ENCODE measurements around the gene FAM210B. TPM values are rescaled to one million over a fixed set of nuclear protein-coding genes. Genes with fewer than 3 reads are reported as not detected.

Gene FAM210B
- total and polyA plus RNA-seq, 9 of the 15 experiments (the other 6 are each of a cell fraction or from before 2014, with no cell fraction given) = 12.1 to 87.3 (median 47.6) TPM

DNA sequence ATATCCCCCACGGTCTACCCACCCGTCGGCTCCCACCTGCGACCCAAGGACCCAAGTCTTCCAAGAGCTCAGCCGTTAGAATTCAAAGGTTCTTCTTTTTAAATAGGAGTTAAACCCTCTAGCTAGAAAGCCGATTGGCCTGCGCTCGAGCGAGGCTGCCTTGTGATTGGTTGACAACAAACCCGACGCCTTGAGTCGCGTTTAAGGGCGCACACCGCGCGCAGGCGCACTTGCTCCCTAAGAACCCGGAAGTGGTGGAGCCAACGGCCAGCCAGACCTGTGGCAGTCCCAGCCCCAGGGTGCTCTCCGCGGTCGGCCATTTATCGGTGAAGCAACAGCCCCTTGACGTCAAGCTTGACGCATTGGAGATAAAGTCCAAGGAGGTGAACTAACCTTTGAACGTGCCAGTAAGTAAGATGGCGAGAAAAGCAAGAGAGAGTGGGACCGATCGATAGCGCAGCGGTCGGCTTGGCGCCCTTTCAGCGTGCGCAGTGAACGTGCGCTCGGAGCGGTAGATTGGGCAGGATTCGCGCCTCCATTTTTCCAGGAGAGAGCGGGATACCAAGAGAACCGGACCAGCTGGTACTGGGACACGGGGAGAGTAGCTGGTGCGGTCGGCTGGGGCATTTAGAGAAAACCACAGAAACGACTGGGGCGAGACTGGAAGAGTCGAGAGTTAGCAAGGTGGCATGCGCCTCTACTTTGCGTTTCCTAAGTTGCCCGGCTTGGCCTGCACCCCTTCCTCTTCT is 33.5 kb downstream of the FAM210B start, which contains the start of the genes AURKA and CSTF1 (continued):
- no peak for TF ChIP-seq ZNF224 (CRISPR knock-in tag; IDR thresholded peaks at IDR 0.05)
- TF ChIP-seq TFE3 (CRISPR knock-in tag; IDR thresholded peaks at IDR 0.05) = no peak
- TF ChIP-seq, protein P1, sequence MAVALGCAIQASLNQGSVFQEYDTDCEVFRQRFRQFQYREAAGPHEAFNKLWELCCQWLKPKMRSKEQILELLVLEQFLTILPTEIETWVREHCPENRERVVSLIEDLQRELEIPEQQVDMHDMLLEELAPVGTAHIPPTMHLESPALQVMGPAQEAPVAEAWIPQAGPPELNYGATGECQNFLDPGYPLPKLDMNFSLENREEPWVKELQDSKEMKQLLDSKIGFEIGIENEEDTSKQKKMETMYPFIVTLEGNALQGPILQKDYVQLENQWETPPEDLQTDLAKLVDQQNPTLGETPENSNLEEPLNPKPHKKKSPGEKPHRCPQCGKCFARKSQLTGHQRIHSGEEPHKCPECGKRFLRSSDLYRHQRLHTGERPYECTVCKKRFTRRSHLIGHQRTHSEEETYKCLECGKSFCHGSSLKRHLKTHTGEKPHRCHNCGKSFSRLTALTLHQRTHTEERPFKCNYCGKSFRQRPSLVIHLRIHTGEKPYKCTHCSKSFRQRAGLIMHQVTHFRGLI (CRISPR knock-in tag; IDR thresholded peaks at IDR 0.05) = no peak
- TF ChIP-seq POLR2AphosphoS5 (IDR thresholded peaks at IDR 0.05; ENCODE audit: control insufficient read depth, insufficient read depth, low read depth, low read length) = peak; percentile 62
- TF ChIP-seq WHSC1 (IDR thresholded peaks at IDR 0.05; ENCODE audit: low read length) = no peak
- TF ChIP-seq ZSCAN32 (CRISPR knock-in tag; IDR thresholded peaks at IDR 0.05) = no peak
- peak; percentile 83 for TF ChIP-seq ATF3 (IDR thresholded peaks at IDR 0.05)
- TF ChIP-seq ATF3 (CRISPR knock-in tag; conservative IDR thresholded peaks at IDR 0.05) = no peak; the same call in 1 of the 2 replicates
- no peak for TF ChIP-seq KAT7 (CRISPR knock-in tag; IDR thresholded peaks at IDR 0.05; ENCODE audit: borderline replicate concordance)
- TF ChIP-seq, protein P2, sequence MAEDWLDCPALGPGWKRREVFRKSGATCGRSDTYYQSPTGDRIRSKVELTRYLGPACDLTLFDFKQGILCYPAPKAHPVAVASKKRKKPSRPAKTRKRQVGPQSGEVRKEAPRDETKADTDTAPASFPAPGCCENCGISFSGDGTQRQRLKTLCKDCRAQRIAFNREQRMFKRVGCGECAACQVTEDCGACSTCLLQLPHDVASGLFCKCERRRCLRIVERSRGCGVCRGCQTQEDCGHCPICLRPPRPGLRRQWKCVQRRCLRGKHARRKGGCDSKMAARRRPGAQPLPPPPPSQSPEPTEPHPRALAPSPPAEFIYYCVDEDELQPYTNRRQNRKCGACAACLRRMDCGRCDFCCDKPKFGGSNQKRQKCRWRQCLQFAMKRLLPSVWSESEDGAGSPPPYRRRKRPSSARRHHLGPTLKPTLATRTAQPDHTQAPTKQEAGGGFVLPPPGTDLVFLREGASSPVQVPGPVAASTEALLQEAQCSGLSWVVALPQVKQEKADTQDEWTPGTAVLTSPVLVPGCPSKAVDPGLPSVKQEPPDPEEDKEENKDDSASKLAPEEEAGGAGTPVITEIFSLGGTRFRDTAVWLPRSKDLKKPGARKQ (CRISPR knock-in tag; IDR thresholded peaks at IDR 0.05) = no peak
- TF ChIP-seq, protein P3, sequence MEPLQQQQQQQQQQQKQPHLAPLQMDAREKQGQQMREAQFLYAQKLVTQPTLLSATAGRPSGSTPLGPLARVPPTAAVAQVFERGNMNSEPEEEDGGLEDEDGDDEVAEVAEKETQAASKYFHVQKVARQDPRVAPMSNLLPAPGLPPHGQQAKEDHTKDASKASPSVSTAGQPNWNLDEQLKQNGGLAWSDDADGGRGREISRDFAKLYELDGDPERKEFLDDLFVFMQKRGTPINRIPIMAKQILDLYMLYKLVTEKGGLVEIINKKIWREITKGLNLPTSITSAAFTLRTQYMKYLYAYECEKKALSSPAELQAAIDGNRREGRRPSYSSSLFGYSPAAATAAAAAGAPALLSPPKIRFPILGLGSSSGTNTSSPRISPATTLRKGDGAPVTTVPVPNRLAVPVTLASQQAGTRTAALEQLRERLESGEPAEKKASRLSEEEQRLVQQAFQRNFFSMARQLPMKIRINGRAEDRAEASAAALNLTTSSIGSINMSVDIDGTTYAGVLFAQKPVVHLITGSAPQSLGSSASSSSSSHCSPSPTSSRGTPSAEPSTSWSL (CRISPR knock-in tag; IDR thresholded peaks at IDR 0.05; ENCODE audit: borderline replicate concordance) = no peak
- peak; percentile 6; the same call in 1 of the 2 replicates for TF ChIP-seq THAP12 (CRISPR knock-in tag; IDR thresholded peaks at IDR 0.05)
- no peak for TF ChIP-seq ZNF668 (CRISPR knock-in tag; IDR thresholded peaks at IDR 0.05)
- TF ChIP-seq POU5F1 (IDR thresholded peaks at IDR 0.05; ENCODE audit: borderline replicate concordance, low read depth, low read length, partially characterized antibody) = peak; percentile 47
- TF ChIP-seq SREBF2 (CRISPR knock-in tag; IDR thresholded peaks at IDR 0.05) = no peak
- peak; percentile 100 for TF ChIP-seq MYBL2 (IDR thresholded peaks at IDR 0.05; ENCODE audit: low read depth)
- TF ChIP-seq MYBL2 (CRISPR knock-in tag; IDR thresholded peaks at IDR 0.05; ENCODE audit: borderline replicate concordance) = peak; percentile 92; the same call in 1 of the 2 replicates
